ENCODE measurements around the gene PM20D1. TPM values are rescaled to one million over a fixed set of nuclear protein-coding genes. Genes with fewer than 3 reads are reported as not detected.
"Not testable (repeated sequence)": the region's sequence is repeated elsewhere in the genome, so short reads cannot be mapped to it uniquely, and the experiment has no call there.

Gene PM20D1, protein sequence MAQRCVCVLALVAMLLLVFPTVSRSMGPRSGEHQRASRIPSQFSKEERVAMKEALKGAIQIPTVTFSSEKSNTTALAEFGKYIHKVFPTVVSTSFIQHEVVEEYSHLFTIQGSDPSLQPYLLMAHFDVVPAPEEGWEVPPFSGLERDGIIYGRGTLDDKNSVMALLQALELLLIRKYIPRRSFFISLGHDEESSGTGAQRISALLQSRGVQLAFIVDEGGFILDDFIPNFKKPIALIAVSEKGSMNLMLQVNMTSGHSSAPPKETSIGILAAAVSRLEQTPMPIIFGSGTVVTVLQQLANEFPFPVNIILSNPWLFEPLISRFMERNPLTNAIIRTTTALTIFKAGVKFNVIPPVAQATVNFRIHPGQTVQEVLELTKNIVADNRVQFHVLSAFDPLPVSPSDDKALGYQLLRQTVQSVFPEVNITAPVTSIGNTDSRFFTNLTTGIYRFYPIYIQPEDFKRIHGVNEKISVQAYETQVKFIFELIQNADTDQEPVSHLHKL
- polyA plus RNA-seq (2011; rRNA removed) (not detected in 2 replicates), polyA minus RNA-seq (2011; rRNA and poly(A)+ RNA removed) (not detected in 2 replicates)

DNA sequence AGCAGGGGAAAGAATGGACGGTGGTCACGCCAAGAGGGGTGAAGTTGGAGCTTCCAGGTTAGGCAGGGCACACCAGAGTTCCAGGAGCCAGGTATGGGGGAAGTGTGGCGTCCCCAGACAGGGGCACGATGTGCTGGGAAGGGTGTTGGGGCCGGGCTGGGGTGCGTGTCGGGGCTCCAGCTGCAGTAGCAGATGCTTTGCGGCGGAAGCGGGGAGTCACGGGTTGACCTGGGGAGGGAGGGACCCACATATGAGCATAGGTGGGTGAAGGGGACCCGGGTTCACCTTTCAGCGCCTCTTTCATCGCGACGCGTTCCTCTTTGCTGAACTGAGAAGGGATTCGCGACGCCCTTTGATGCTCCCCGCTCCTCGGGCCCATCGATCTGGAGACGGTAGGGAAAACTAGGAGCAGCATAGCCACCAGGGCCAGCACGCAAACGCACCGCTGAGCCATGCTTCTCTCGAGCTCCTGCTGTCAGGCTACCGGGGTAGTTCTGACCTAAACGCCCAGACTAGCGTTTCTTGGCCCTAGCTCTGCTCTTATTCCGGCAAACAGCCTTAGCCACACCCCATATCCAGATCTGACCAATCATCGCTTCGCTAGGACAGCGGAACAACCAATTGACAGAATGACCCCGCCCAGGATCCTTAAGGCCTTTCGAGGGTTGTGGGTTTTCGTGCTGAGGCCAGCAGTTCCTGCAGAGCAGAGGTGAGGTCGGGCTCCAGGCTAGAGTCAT, at the start of gene PM20D1:
Gene PM20D1, minus strand, starts transcription at position 514 of the 737 bp plus-strand sequence. Its CDS starts 60 bp downstream, at position 454.
- CTCF ChIA-PET, result interaction anchor here (1.4 kb wide), 1 partner anchor 16 kb away, joined by 4 read pairs; no protein-coding TSS in a partner anchor
- H3K4me3 ChIP-seq (ENCODE audit: low read depth, low read length), result no peak within 1 kb of the TSS
- H3K27me3 ChIP-seq (ENCODE audit: control insufficient read depth, insufficient read depth, low read length), result no peaks in the 10 kb centered on the region
- H3K36me3 ChIP-seq (ENCODE audit: control insufficient read depth, insufficient read depth, low read length), result no peaks in the 10 kb centered on the region
- POLR2A ChIA-PET, result no interaction called here
- TF ChIP-seq, protein P1, sequence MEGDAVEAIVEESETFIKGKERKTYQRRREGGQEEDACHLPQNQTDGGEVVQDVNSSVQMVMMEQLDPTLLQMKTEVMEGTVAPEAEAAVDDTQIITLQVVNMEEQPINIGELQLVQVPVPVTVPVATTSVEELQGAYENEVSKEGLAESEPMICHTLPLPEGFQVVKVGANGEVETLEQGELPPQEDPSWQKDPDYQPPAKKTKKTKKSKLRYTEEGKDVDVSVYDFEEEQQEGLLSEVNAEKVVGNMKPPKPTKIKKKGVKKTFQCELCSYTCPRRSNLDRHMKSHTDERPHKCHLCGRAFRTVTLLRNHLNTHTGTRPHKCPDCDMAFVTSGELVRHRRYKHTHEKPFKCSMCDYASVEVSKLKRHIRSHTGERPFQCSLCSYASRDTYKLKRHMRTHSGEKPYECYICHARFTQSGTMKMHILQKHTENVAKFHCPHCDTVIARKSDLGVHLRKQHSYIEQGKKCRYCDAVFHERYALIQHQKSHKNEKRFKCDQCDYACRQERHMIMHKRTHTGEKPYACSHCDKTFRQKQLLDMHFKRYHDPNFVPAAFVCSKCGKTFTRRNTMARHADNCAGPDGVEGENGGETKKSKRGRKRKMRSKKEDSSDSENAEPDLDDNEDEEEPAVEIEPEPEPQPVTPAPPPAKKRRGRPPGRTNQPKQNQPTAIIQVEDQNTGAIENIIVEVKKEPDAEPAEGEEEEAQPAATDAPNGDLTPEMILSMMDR (IDR thresholded peaks at IDR 0.05; ENCODE audit: insufficient read depth, low read depth, low read length), result no peak
- DNase-seq (ENCODE audit: low read depth), result no peak

DNA sequence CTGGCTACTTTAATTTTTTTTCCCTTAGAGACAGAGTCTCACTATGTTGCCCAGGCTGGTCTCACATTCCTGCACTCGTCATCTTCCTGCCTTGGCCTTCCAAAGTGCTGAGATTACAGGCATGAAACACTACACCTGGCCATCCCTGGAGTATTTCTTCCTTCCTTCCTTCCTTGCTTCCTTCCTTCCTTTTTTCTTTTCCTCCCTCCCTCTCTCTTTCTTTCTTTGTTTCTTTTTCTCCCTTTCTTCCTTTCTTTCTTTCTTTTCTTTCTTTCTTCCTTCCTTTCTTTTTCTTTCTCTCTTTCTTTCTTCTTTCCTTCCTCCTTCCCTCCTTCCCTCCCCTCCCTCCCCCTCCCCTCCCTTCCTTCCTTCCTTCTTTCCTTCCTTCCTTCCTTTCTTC, 46.4 kb upstream of the PM20D1 start:
- Histone ChIP-seq H3K36me3 (ENCODE audit: control insufficient read depth, insufficient read depth, low read length) (peaks cover 1% of the 10 kb centered on the region; the same call in 1 of the 2 replicates), H3K4me3 (ENCODE audit: low read depth, low read length) (no peak overlapping the region), H3K27me3 (ENCODE audit: control insufficient read depth, insufficient read depth, low read length) (no peaks in the 10 kb centered on the region)
- no peak for DNase-seq (ENCODE audit: low read depth)
- ChIA-PET POLR2A (no interaction called here), CTCF (interaction anchor here (3.2 kb wide), 1 partner anchor 12 kb away, joined by 11 read pairs; no protein-coding TSS in a partner anchor)
- TF ChIP-seq, protein P1 (IDR thresholded peaks at IDR 0.05; ENCODE audit: insufficient read depth, low read depth, low read length), result no peak

DNA sequence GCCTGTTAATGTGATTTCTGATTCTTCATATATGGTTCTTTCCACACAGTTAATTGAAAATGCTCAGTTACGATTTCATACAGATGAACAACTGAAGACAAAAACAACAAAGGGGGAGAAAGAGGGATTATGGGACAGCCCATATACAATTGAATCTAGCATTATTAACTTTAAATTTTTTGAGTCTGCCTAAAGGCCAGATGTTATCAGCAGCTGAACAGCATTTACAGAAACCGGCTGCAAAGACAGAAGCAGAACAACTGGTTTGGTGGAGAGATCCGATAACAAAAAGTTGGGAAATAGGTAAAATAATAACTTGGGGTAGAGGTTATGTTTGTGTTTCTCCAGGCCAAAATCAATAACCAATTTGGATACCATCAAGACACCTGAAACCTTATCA, 44.2 kb upstream of the PM20D1 start:
- CTCF ChIA-PET, result interaction anchor here (1.6 kb wide), 1 partner anchor 235 kb away, joined by 3 read pairs; no protein-coding TSS in a partner anchor
- H3K27me3 ChIP-seq (ENCODE audit: control insufficient read depth, insufficient read depth, low read length); H3K4me3 ChIP-seq (ENCODE audit: low read depth, low read length); DNase-seq (ENCODE audit: low read depth); POLR2A ChIA-PET; H3K36me3 ChIP-seq (ENCODE audit: control insufficient read depth, insufficient read depth, low read length): not testable (repeated sequence)

DNA sequence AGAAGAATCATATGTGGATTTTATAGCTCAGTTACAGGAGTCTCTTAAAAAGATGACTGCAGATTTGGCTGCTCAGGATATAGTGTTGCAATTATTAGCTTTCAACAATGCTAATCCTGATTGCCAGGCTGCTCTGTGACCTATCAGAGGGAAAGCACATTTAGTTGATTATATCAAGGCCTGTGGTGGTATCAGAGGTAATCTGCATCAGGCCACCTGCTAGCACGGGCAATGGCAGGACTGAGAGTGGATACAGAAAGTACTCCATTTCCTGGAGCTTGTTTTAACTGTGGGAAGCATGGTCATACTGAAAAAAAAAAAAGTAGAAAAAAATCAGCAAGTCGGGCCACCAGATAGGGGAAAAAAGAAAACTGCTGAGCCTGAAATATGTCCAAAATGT, 42.2 kb upstream of the PM20D1 start:
- H3K36me3 ChIP-seq (ENCODE audit: control insufficient read depth, insufficient read depth, low read length); H3K27me3 ChIP-seq (ENCODE audit: control insufficient read depth, insufficient read depth, low read length); POLR2A ChIA-PET; DNase-seq (ENCODE audit: low read depth); H3K4me3 ChIP-seq (ENCODE audit: low read depth, low read length): not testable (repeated sequence)
- CTCF ChIA-PET, result interaction anchor here (0.7 to 2.2 kb wide), 6 partner anchors 14 to 101 kb away, joined by 3 to 9 read pairs (median 4); no protein-coding TSS in a partner anchor

DNA sequence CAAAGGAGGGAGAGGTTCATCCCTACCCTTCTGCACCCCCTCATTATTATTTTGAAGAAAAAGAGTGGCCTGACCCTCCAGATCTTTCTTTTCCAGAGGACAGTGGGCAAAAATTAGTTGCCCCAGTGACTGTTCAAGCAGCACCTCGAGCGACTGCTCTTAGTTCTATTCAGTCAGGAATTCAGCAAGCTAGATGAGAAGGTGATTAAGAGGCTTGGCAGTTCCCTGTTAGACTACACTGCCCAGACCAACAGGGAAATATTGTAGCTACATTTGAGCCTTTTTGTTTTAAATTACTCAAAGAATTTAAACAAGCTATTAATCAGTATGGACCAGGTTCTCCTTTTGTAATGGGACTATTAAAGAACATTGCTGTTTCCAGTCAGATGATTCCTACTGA, 41.5 kb upstream of the PM20D1 start:
- H3K4me3 ChIP-seq (ENCODE audit: low read depth, low read length); H3K27me3 ChIP-seq (ENCODE audit: control insufficient read depth, insufficient read depth, low read length); DNase-seq (ENCODE audit: low read depth); POLR2A ChIA-PET; H3K36me3 ChIP-seq (ENCODE audit: control insufficient read depth, insufficient read depth, low read length): not testable (repeated sequence)
- CTCF ChIA-PET, result interaction anchor here (0.8 to 2.2 kb wide), 7 partner anchors 15 to 299 kb away, joined by 3 to 9 read pairs (median 5); no protein-coding TSS in a partner anchor

DNA sequence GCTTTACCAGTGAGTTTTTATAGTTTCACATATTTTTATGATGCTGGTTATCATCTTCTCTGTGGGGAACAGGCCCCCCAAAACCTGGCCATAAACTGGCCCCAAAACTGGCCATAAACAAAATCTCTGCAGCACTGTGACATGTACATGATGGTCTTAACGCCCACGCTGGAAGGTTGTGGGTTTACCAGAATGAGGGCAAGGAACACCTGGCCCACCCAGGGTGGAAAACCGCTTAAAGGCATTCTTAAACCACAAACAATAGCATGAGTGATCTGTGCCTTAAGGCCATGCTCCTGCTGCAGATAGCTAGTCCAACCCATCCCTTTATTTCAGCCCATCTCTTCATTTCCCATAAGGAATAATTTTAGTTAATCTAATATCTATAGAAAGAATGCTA, 40.7 kb upstream of the PM20D1 start:
- H3K4me3 ChIP-seq (ENCODE audit: low read depth, low read length); DNase-seq (ENCODE audit: low read depth); H3K36me3 ChIP-seq (ENCODE audit: control insufficient read depth, insufficient read depth, low read length); H3K27me3 ChIP-seq (ENCODE audit: control insufficient read depth, insufficient read depth, low read length); POLR2A ChIA-PET: not testable (repeated sequence)
- CTCF ChIA-PET, result interaction anchor here (1.7 to 2.2 kb wide), 3 partner anchors 17 to 98 kb away, joined by 5 to 9 read pairs (median 7); no protein-coding TSS in a partner anchor

DNA sequence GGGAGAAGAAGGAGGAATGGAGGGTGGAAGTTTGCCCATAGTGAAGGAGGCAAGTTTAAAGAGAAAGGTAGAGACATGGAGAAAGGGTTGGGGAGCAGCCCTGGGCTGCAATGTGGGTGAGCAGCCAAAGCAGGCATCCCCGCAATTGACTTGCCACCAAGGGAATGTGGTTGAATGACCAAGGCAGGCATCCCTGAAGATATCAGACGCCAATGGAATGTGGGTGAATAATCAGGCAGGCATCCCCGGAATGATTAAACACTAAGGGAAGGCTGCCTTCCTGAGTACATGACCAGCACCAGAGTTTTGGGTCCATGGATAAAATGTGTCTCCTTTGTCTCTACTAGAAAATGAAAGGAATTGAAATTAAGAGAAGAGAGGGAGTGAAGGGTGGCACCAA, 39.8 kb upstream of the PM20D1 start:
- POLR2A ChIA-PET; H3K4me3 ChIP-seq (ENCODE audit: low read depth, low read length); CTCF ChIA-PET; DNase-seq (ENCODE audit: low read depth); H3K27me3 ChIP-seq (ENCODE audit: control insufficient read depth, insufficient read depth, low read length); H3K36me3 ChIP-seq (ENCODE audit: control insufficient read depth, insufficient read depth, low read length): not testable (repeated sequence)

DNA sequence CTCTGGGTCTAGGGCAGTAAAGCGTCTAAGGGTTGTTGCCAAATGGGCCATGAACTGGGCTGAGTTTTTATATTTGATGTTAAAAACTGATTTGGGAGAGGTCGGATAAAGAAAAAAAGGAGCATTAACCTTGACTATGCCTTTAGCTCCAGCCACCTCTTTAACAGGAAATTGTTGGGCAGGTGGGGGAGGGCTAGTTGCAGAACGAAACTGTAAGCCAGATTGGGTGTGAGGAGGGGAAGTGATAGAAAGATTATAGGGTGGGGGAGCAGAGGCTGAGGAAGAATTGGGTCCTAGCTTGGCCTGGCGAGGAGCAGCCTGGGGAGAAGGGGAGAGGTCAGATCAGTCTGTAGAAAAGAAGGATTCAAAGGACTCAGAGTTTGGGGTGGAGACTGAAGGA, 39.1 kb upstream of the PM20D1 start:
- CTCF ChIA-PET, result interaction anchor here (0.7 kb wide), 1 partner anchor 19 kb away, joined by 3 read pairs; no protein-coding TSS in a partner anchor
- DNase-seq (ENCODE audit: low read depth); H3K36me3 ChIP-seq (ENCODE audit: control insufficient read depth, insufficient read depth, low read length); H3K4me3 ChIP-seq (ENCODE audit: low read depth, low read length); POLR2A ChIA-PET; H3K27me3 ChIP-seq (ENCODE audit: control insufficient read depth, insufficient read depth, low read length): not testable (repeated sequence)
